ENCODE measurements around the gene MACROD1.
A peak's percentile ranks its signal among the peaks of the same experiment; 100 is the strongest.

The MACROD1 gene

GRCh38 chr11:64029773-64030172 is 136.1 kb downstream of the MACROD1 start:
- DNase-seq = no peak

- DNase-seq = peak; percentile 79
Observed at GRCh38 chr11:64028398-64029115, 137.4 kb downstream of the MACROD1 start.

GRCh38 chr11:64027651-64028397 is 138.1 kb downstream of the MACROD1 start:
- DNase-seq = no peak

GRCh38 chr11:64026575-64027205 is 139.2 kb downstream of the MACROD1 start:
- DNase-seq = no peak

- no peak for DNase-seq
Observed at GRCh38 chr11:64025205-64025604, 140.7 kb downstream of the MACROD1 start.

GRCh38 chr11:64023712-64024710 is 141.9 kb downstream of the MACROD1 start:
- DNase-seq = no peak

GRCh38 chr11:64022125-64022784 is 143.7 kb downstream of the MACROD1 start:
- no peak for DNase-seq

GRCh38 chr11:64021757-64022093 is 144.2 kb downstream of the MACROD1 start:
- no peak for DNase-seq

GRCh38 chr11:64020976-64021756 is 144.7 kb downstream of the MACROD1 start:
- no peak for DNase-seq

- DNase-seq = no peak
Observed at GRCh38 chr11:64019106-64020037, 146.5 kb downstream of the MACROD1 start.

GRCh38 chr11:64018310-64018709 is 147.6 kb downstream of the MACROD1 start:
- DNase-seq = no peak

- DNase-seq = no peak
Observed at GRCh38 chr11:64017945-64018224, 148.0 kb downstream of the MACROD1 start.

GRCh38 chr11:64015935-64016845 is 149.7 kb downstream of the MACROD1 start:
- no peak for DNase-seq

- no peak for DNase-seq
Observed at GRCh38 chr11:64015510-64015909, 150.4 kb downstream of the MACROD1 start.

- no peak for DNase-seq
Observed at GRCh38 chr11:64014356-64014755, 151.6 kb downstream of the MACROD1 start.

- no peak for DNase-seq
Observed at GRCh38 chr11:64013141-64013896, 152.6 kb downstream of the MACROD1 start.

- no peak for DNase-seq
Observed at GRCh38 chr11:64011371-64011770, 154.5 kb downstream of the MACROD1 start.

GRCh38 chr11:64010783-64011182 is 155.1 kb downstream of the MACROD1 start:
- no peak for DNase-seq

- DNase-seq = no peak
Observed at GRCh38 chr11:64009710-64010109, 156.2 kb downstream of the MACROD1 start.
